Spleen (tissue), 11 donors: ENCODE data around the gene WNK1. TPM values are rescaled to one million over a fixed set of nuclear protein-coding genes. Genes with fewer than 3 reads are reported as not detected.
A peak's percentile ranks its signal among the peaks of the same experiment; 100 is the strongest.

Experiments
- DNase-seq: peaks from one replicate; pipeline ENCODE4 v3.0.0-alpha.2; 2020
- H3K27ac ChIP-seq, 8 donors: fragments of 200-600 bp; sonication (generic) in 7 of 8; 1 replicate in 4 of 8; 2 replicates in 4 of 8; pipeline versions ENCODE4 v1.5.0 to v1.8.0; 2016 to 2021; ENCODE audit warnings: inconsistent platforms in 4 of 8, mild to moderate bottlenecking in 4 of 8, moderate library complexity in 1 of 8
- H3K27me3 ChIP-seq, 7 donors: fragments of 200-600 bp; sonication (generic) in 6 of 7; replicated peaks in 1 of 7; 1 replicate in 4 of 7; 2 replicates in 3 of 7; pipeline versions ENCODE4 v1.5.0 to v1.8.0; 2016 to 2021; ENCODE audit warnings: inconsistent platforms in 3 of 7, mild to moderate bottlenecking in 1 of 7
- H3K36me3 ChIP-seq, 6 donors: fragments of 200-600 bp; sonication (generic) in 5 of 6; 1 replicate in 4 of 6; 2 replicates in 2 of 6; pipeline versions ENCODE4 v1.5.0 to v1.8.0; 2016 to 2021; ENCODE audit warnings: inconsistent platforms in 2 of 6
- H3K4me1 ChIP-seq, 6 donors: fragments of 200-600 bp; sonication (generic) in 5 of 6; 1 replicate in 3 of 6; 2 replicates in 3 of 6; pipeline versions ENCODE4 v1.5.0 to v1.8.0; 2016 to 2021; ENCODE audit warnings: inconsistent platforms in 3 of 6
- H3K4me3 ChIP-seq, 8 donors: fragments of 200-600 bp; sonication (generic) in 7 of 8; 1 replicate in 4 of 8; 2 replicates in 4 of 8; pipeline versions ENCODE4 v1.5.0 to v1.8.0; 2016 to 2021; ENCODE audit warnings: inconsistent platforms in 4 of 8, mild to moderate bottlenecking in 4 of 8, moderate library complexity in 2 of 8
- H3K9me3 ChIP-seq, 8 donors: fragments of 200-600 bp; sonication (generic) in 7 of 8; 1 replicate in 4 of 8; 2 replicates in 4 of 8; pipeline versions ENCODE4 v1.5.0 to v1.8.0; 2016 to 2021; ENCODE audit warnings: inconsistent platforms in 4 of 8
- POLR2A ChIP-seq, 3 donors: fragments of 450-650 bp; IDR thresholded peaks; one replicate each; pipeline ENCODE4 v1.5.1; 2017; ENCODE audit warnings: antibody characterized with exemption in 3 of 3, mild to moderate bottlenecking in 1 of 3
- POLR2AphosphoS5 ChIP-seq, 3 donors: sonication (generic); formaldehyde crosslinking; IDR thresholded peaks; one replicate each; pipeline ENCODE4 v1.5.1; 2017; ENCODE audit warnings: antibody characterized with exemption in 3 of 3
- WGBS, 5 donors: extraction: QIAGEN DNeasy Blood & Tissue Kit in 3 of 5; methylation state at CpG; one replicate each; pipeline versions ENCODE4 v1.1.5 to v1.1.7; 2013 to 2018; 5-methylcytosine and 5-hydroxymethylcytosine counted together
- intact Hi-C: fragments of 100-400 bp; cut with DNase I; formaldehyde crosslinking; loops from one replicate; pipeline ENCODE4 v1.15.0; 2023; ENCODE audit warnings: low total_unique reads
- polyA plus RNA-seq, 3 donors: library from polyadenylated mRNA; stranded (reverse); fragments of 200-250 nt; gene quantifications; one replicate each; pipeline ENCODE4 v1.2.1, GENCODE V29; 2013
- small RNA-seq, 4 donors: library from RNA; depleted of rRNA; stranded (forward); fragments of <200 nt; gene quantifications; one replicate each; pipeline ENCODE3, GENCODE V24; 2016
- total RNA-seq, 7 donors: library from RNA; depleted of rRNA in 3 of 7; stranded (reverse); fragments of >200 nt in 3 of 7; fragmentation: NEBNext Ultra II Directional in 4 of 7; extraction: Animal tissue kit (Norgen Biotek cat#: 25700) in 4 of 7; gene quantifications; one replicate each; pipeline versions ENCODE4 v1.1.0 to v1.2.1, GENCODE V29; 2016 to 2021
- TF ChIP-seq, protein P1 (sequence below), 11 experiments: fragments of 200-600 bp in 7 of 11; fragments of 450-650 bp in 4 of 11; sonication (generic) in 4 of 11; IDR thresholded peaks in 8 of 11; conservative IDR thresholded peaks in 3 of 11; 1 replicate in 7 of 11; 2 replicates in 4 of 11; pipeline versions ENCODE4 v1.4.0 to v1.8.0; 2016 to 2021; ENCODE audit warnings: antibody characterized with exemption in 11 of 11, inconsistent platforms in 4 of 11, mild to moderate bottlenecking in 1 of 11
- donor health status: healthy with polysubstance abuse.
- donor health status: DM: no; HTN: no; CAD: no; lungs with moderate emphysema.
- donor health status: DM: no; HTN: no; CAD: no.
- donor health status: Bipolar disorder and iron deficiency.
- donor health status: healthy.
- donor health status: DM: no; HTN: no; CAD: no.
- donor health status: DM: yes; HTN: yes; CAD: no.

Gene WNK1
- total and polyA plus RNA-seq, 10 donors, result 8.8 to 261 (median 202) TPM

DNA sequence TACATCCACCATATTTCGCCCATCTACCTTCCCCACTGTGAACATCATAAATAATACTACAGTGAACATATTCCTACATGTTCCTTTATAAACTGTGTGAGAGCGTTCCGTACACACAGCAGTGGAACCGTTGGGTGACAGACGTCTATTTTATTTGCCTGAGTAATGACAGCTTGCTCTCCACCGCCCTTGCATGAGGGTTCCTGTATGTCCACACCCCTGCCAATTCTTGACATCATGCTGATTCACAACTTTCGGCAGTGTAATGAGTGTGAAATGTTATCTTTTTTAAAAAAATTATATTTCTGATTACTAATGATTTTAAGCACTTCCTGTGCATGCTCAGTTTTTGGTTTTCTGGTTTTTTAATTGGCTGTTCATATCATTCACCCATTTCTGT lies 201.4 kb downstream of the WNK1 start:
- no peak for DNase-seq
- TF ChIP-seq POLR2A (IDR thresholded peaks at IDR 0.05) (no peak), POLR2AphosphoS5 (IDR thresholded peaks at IDR 0.05) (no peak)
- TF ChIP-seq, protein P1, sequence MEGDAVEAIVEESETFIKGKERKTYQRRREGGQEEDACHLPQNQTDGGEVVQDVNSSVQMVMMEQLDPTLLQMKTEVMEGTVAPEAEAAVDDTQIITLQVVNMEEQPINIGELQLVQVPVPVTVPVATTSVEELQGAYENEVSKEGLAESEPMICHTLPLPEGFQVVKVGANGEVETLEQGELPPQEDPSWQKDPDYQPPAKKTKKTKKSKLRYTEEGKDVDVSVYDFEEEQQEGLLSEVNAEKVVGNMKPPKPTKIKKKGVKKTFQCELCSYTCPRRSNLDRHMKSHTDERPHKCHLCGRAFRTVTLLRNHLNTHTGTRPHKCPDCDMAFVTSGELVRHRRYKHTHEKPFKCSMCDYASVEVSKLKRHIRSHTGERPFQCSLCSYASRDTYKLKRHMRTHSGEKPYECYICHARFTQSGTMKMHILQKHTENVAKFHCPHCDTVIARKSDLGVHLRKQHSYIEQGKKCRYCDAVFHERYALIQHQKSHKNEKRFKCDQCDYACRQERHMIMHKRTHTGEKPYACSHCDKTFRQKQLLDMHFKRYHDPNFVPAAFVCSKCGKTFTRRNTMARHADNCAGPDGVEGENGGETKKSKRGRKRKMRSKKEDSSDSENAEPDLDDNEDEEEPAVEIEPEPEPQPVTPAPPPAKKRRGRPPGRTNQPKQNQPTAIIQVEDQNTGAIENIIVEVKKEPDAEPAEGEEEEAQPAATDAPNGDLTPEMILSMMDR (IDR thresholded peaks at IDR 0.05 in 8 of 11, conservative IDR thresholded peaks at IDR 0.05 in 3 of 11), result no peak
- Histone ChIP-seq H3K4me3 (no peak overlapping the region), H3K27me3 (no peaks in the 10 kb centered on the region), H3K4me1 (peaks cover 0 to 14% (median 4%) of the 10 kb centered on the region in 6 donors), H3K36me3 (no peaks in the 10 kb centered on the region), H3K27ac (peak overlapping the region in 5 of 8 donors; percentile 43 to 54 (median 51)), H3K9me3 (no peaks in the 10 kb centered on the region)
- intact Hi-C loops, result no loop called here
- 63 to 76% (median 70%) methylated on average over 7 of the region's 7 CpGs for WGBS, 5 donors

DNA sequence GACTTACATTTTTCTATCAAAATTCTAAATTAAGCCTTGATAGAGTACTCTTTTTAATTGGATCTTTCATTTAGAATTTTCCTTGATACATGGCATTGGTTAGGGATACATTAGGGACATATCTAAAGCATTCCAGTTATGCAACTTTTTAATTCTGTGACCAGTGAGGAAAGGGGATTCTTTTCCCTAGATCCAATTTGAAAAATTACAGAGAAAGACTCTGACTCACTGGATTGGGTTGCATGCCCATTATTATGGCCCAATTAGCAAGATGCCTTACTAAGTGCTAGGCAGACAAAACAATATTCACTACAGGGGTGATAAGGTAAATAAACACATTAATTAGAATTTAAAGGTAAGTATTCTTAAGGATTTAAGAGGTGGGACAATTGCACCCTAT lies 202.4 kb downstream of the WNK1 start:
- H3K27ac ChIP-seq, result no peak overlapping the region
- no peaks in the 10 kb centered on the region for H3K36me3 ChIP-seq
- no peaks in the 10 kb centered on the region for H3K9me3 ChIP-seq
- no peak for TF ChIP-seq POLR2AphosphoS5 (IDR thresholded peaks at IDR 0.05)
- TF ChIP-seq POLR2A (IDR thresholded peaks at IDR 0.05), result no peak
- TF ChIP-seq, protein P1 (IDR thresholded peaks at IDR 0.05 in 8 of 11, conservative IDR thresholded peaks at IDR 0.05 in 3 of 11), result no peak
- intact Hi-C loops, result no loop called here
- peaks cover 0 to 14% (median 1%) of the 10 kb centered on the region in 6 donors for H3K4me1 ChIP-seq
- H3K4me3 ChIP-seq, result no peak overlapping the region
- no peak for DNase-seq
- H3K27me3 ChIP-seq, result no peaks in the 10 kb centered on the region

DNA sequence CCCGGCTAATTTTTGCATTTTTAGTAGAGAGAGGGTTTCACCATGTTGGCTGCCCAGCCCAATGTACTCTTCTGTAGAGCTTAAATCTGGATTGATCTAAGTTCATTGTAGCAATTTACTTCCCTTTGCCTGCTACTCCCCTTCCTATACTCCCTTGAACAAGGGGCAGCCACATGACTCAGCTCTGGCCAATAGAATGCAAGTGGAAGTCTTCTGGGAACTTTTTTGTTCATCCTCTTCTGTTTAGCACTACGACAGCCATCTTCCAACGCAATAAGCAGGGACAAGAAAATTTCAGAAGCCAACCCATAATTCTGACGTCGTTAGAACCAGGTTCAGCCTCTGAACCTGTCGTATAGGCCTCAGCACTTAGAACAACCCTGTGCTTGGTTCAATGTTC lies 203.6 kb downstream of the WNK1 start:
- no peaks in the 10 kb centered on the region for H3K9me3 ChIP-seq
- no peak overlapping the region for H3K27ac ChIP-seq
- no peaks in the 10 kb centered on the region for H3K36me3 ChIP-seq
- TF ChIP-seq POLR2A (IDR thresholded peaks at IDR 0.05) (no peak), POLR2AphosphoS5 (IDR thresholded peaks at IDR 0.05) (no peak)
- TF ChIP-seq, protein P1 (IDR thresholded peaks at IDR 0.05 in 8 of 11, conservative IDR thresholded peaks at IDR 0.05 in 3 of 11), result no peak
- H3K4me1 ChIP-seq, result peaks cover 0 to 9% (median 1%) of the 10 kb centered on the region in 6 donors
- no peak overlapping the region for H3K4me3 ChIP-seq
- DNase-seq, result no peak
- H3K27me3 ChIP-seq, result no peaks in the 10 kb centered on the region
- intact Hi-C loops, result no loop called here
- WGBS, 5 donors, result 93 to 96% (median 94%) methylated on average over 6 of the region's 6 CpGs

DNA sequence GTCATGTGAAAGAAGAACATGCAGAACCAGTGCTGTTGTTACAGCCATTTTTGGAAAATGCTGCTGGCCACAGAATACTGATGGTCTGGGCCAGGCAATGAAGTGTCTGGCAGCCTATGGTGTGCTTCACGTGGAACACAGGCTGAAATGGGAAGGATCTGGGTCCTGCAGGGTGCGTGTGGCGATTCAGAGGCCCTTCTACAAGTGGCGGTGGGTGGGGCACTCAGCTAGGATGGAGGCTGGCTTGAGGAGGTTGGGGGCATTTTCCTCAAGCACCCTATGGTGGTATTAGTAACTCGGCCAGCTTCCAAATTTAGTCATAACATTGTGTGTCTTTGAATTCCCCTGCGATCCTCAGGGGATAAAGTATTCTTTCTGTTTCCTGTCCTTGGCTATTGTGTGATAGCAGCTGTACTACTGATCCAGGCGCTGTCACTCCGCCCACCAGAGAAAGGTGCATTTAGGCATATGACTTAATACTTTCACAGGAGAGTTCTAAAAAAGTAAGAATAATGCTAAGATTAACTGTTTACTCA lies 206.3 kb downstream of the WNK1 start:
- TF ChIP-seq POLR2AphosphoS5 (IDR thresholded peaks at IDR 0.05) (no peak), POLR2A (IDR thresholded peaks at IDR 0.05) (no peak)
- TF ChIP-seq, protein P1 (IDR thresholded peaks at IDR 0.05 in 8 of 11, conservative IDR thresholded peaks at IDR 0.05 in 3 of 11), result no peak
- DNase-seq, result no peak
- H3K36me3 ChIP-seq, result no peaks in the 10 kb centered on the region
- H3K4me3 ChIP-seq, result peak overlapping the region in 1 of 8 donors; percentile 19
- no peak overlapping the region for H3K27ac ChIP-seq
- H3K4me1 ChIP-seq, result peaks cover 0 to 9% (median 1%) of the 10 kb centered on the region in 6 donors
- intact Hi-C loops, result no loop called here
- H3K27me3 ChIP-seq, result no peaks in the 10 kb centered on the region
- WGBS, 5 donors, result 43 to 56% (median 53%) methylated on average over 7 to 8 of the region's 8 CpGs
- no peaks in the 10 kb centered on the region for H3K9me3 ChIP-seq

Small RNA genes within 50 kb of the gene (small RNA-seq; reads per million reads assigned to genes)
- 0 to 0.06 (median 0) reads per million in 4 donors for gene RNU4ATAC16P

Other genes with a start within 250 kb of the WNK1 start
- 10 to 100 TPM in 5 of 7 donors, 1 to 10 TPM in 2; 6.6 to 18.8 (median 10.3) TPM for gene NINJ2, start 89.1 kb upstream of the WNK1 start, total RNA-seq
- 10 to 100 TPM in 1 of 3 donors, 1 to 10 TPM in 2; 7.0 to 13.5 (median 8.6) TPM for gene NINJ2, start 89.1 kb upstream of the WNK1 start, polyA plus RNA-seq
- gene RAD52, start 197.1 kb downstream of the WNK1 start, total RNA-seq, result 10 to 100 TPM in 6 of 7 donors, 1 to 10 TPM in 1; 9.1 to 19.5 (median 16.7) TPM
- gene RAD52, start 197.1 kb downstream of the WNK1 start, polyA plus RNA-seq, result 1 to 10 TPM; 4.6 to 8.2 (median 6.8) TPM
- gene ERC1, start 238.6 kb downstream of the WNK1 start, total RNA-seq, result 10 to 100 TPM; 31.1 to 73.4 (median 44.2) TPM
- gene ERC1, start 238.6 kb downstream of the WNK1 start, polyA plus RNA-seq, result 1 to 10 TPM; 1.2 to 4.5 (median 1.2) TPM